ENCODE measurements around the gene NRXN3. TPM values are rescaled to one million over a fixed set of nuclear protein-coding genes. Genes with fewer than 3 reads are reported as not detected.

NRXN3 gene
- total and polyA plus RNA-seq, 4 donors: 0.07 to 1.2 (median 0.23) TPM

GRCh38 chr14:78207414-78207813 is 37.2 kb downstream of the NRXN3 start:
- Histone ChIP-seq H3K4me3 (ENCODE audit: low read depth in 1 of 3, low read length in 3 of 3) (no peak overlapping the region), H3K9me3 (ENCODE audit: control insufficient read depth in 4 of 4, low read length in 3 of 4) (peaks cover 0 to 8% (median 5%) of the 10 kb centered on the region in 4 donors), H3K9ac (ENCODE audit: low read depth in 1 of 2, low read length in 2 of 2) (no peak overlapping the region), H3K36me3 (ENCODE audit: control insufficient read depth in 4 of 4, insufficient read depth in 3 of 4, low read depth in 1 of 4, low read length in 3 of 4) (no peaks in the 10 kb centered on the region), H3K4me1 (ENCODE audit: control insufficient read depth in 4 of 4, insufficient read depth in 4 of 4, low read length in 3 of 4) (no peaks in the 10 kb centered on the region), H3K27ac (ENCODE audit: low read depth in 1 of 2, low read length in 2 of 2) (no peak overlapping the region), H3K27me3 (ENCODE audit: control insufficient read depth in 4 of 4, insufficient read depth in 4 of 4, low read length in 3 of 4) (peaks cover 0 to 4% (median 0%) of the 10 kb centered on the region in 4 donors)
- no peak for TF ChIP-seq MAX (IDR thresholded peaks at IDR 0.05)
- TF ChIP-seq CTCF (IDR thresholded peaks at IDR 0.05; ENCODE audit: low read depth, low read length, missing input control): no peak
- no peak for TF ChIP-seq HNF4A (conservative IDR thresholded peaks at IDR 0.05)
- no peak for TF ChIP-seq HNF4G (IDR thresholded peaks at IDR 0.05)
- TF ChIP-seq GABPA (IDR thresholded peaks at IDR 0.05 in 1 of 2, conservative IDR thresholded peaks at IDR 0.05 in 1 of 2): no peak
- TF ChIP-seq JUND (IDR thresholded peaks at IDR 0.05): no peak
- no peak for TF ChIP-seq FOXA1 (IDR thresholded peaks at IDR 0.05)
- no peak for TF ChIP-seq RAD21 (IDR thresholded peaks at IDR 0.05)
- WGBS: 72% methylated on average over 5 of the region's 5 CpGs
- no peak for DNase-seq (ENCODE audit: low spot score)

GRCh38 chr14:78220273-78220672 is 50.1 kb downstream of the NRXN3 start:
- DNase-seq (ENCODE audit: low spot score): no peak
- Histone ChIP-seq H3K4me1 (ENCODE audit: control insufficient read depth in 4 of 4, insufficient read depth in 4 of 4, low read length in 3 of 4) (no peaks in the 10 kb centered on the region), H3K9ac (ENCODE audit: low read depth in 1 of 2, low read length in 2 of 2) (no peak overlapping the region), H3K27ac (ENCODE audit: low read depth in 1 of 2, low read length in 2 of 2) (no peak overlapping the region), H3K4me3 (ENCODE audit: low read depth in 1 of 3, low read length in 3 of 3) (no peak overlapping the region), H3K27me3 (ENCODE audit: control insufficient read depth in 4 of 4, insufficient read depth in 4 of 4, low read length in 3 of 4) (no peaks in the 10 kb centered on the region), H3K36me3 (ENCODE audit: control insufficient read depth in 4 of 4, insufficient read depth in 3 of 4, low read depth in 1 of 4, low read length in 3 of 4) (no peaks in the 10 kb centered on the region), H3K9me3 (ENCODE audit: control insufficient read depth in 4 of 4, low read length in 3 of 4) (no peaks in the 10 kb centered on the region)
- 74% methylated on average over 5 of the region's 5 CpGs for WGBS
- no peak for TF ChIP-seq HNF4A (conservative IDR thresholded peaks at IDR 0.05)
- TF ChIP-seq TAF1 (conservative IDR thresholded peaks at IDR 0.05): no peak
- no peak for TF ChIP-seq FOXA2 (IDR thresholded peaks at IDR 0.05)
- no peak for TF ChIP-seq ZBTB33 (IDR thresholded peaks at IDR 0.05)
- no peak for TF ChIP-seq ATF3 (IDR thresholded peaks at IDR 0.05)
- TF ChIP-seq REST (IDR thresholded peaks at IDR 0.05): no peak
- no peak for TF ChIP-seq HNF4G (IDR thresholded peaks at IDR 0.05)
- TF ChIP-seq JUND (IDR thresholded peaks at IDR 0.05): no peak
- no peak for TF ChIP-seq GABPA (IDR thresholded peaks at IDR 0.05 in 1 of 2, conservative IDR thresholded peaks at IDR 0.05 in 1 of 2)
- TF ChIP-seq EGR1 (IDR thresholded peaks at IDR 0.05; ENCODE audit: low read depth in 2 of 2): no peak
- TF ChIP-seq YY1 (IDR thresholded peaks at IDR 0.05): no peak
- TF ChIP-seq SP1 (IDR thresholded peaks at IDR 0.05): no peak
- no peak for TF ChIP-seq NR2F2 (IDR thresholded peaks at IDR 0.05)
- no peak for TF ChIP-seq MAX (IDR thresholded peaks at IDR 0.05)
- no peak for TF ChIP-seq RXRA (IDR thresholded peaks at IDR 0.05)
- no peak for TF ChIP-seq FOXA1 (IDR thresholded peaks at IDR 0.05)
